PFSK-1 (cell line): ENCODE measurements around the gene SLC16A7.

Experiments used
- FOXP2 ChIP-seq: optimal IDR thresholded peaks from 2 replicates; pipeline ENCODE3; 2011; ENCODE audit warnings: borderline replicate concordance, control low read depth, inconsistent platforms; ENCODE audit not compliant: insufficient read depth; ENCODE audit errors: extremely low read length, extremely low read depth
- POLR2AphosphoS5 ChIP-seq: IDR thresholded peaks from 2 replicates; pipeline ENCODE4 v1.6.1; 2012; ENCODE audit warnings: low read depth, mild to moderate bottlenecking, control low read depth, low read length, moderate library complexity
- SIN3A ChIP-seq: IDR thresholded peaks from 2 replicates; pipeline ENCODE4 v1.6.1; 2012; ENCODE audit warnings: mild to moderate bottlenecking, low read length, moderate library complexity, borderline replicate concordance; ENCODE audit not compliant: insufficient read depth
- TAF1 ChIP-seq: IDR thresholded peaks from 2 replicates; pipeline ENCODE4 v1.6.1; 2012; ENCODE audit warnings: low read length, control low read depth, borderline replicate concordance; ENCODE audit not compliant: insufficient read depth
- TF ChIP-seq, protein P1 (sequence below), 2 experiments: IDR thresholded peaks; 2 replicates each; pipeline versions ENCODE4 v1.6.1 to v1.8.0; 2011 to 2012; ENCODE audit warnings: low read depth in 2 of 2, low read length in 2 of 2, control low read depth in 1 of 2, inconsistent platforms in 1 of 2, mild to moderate bottlenecking in 1 of 2, moderate library complexity in 1 of 2; ENCODE audit not compliant: insufficient read depth in 1 of 2

GRCh38 chr12:59651229-59651920 is 55.5 kb downstream of the SLC16A7 start:
- TF ChIP-seq, protein P1, sequence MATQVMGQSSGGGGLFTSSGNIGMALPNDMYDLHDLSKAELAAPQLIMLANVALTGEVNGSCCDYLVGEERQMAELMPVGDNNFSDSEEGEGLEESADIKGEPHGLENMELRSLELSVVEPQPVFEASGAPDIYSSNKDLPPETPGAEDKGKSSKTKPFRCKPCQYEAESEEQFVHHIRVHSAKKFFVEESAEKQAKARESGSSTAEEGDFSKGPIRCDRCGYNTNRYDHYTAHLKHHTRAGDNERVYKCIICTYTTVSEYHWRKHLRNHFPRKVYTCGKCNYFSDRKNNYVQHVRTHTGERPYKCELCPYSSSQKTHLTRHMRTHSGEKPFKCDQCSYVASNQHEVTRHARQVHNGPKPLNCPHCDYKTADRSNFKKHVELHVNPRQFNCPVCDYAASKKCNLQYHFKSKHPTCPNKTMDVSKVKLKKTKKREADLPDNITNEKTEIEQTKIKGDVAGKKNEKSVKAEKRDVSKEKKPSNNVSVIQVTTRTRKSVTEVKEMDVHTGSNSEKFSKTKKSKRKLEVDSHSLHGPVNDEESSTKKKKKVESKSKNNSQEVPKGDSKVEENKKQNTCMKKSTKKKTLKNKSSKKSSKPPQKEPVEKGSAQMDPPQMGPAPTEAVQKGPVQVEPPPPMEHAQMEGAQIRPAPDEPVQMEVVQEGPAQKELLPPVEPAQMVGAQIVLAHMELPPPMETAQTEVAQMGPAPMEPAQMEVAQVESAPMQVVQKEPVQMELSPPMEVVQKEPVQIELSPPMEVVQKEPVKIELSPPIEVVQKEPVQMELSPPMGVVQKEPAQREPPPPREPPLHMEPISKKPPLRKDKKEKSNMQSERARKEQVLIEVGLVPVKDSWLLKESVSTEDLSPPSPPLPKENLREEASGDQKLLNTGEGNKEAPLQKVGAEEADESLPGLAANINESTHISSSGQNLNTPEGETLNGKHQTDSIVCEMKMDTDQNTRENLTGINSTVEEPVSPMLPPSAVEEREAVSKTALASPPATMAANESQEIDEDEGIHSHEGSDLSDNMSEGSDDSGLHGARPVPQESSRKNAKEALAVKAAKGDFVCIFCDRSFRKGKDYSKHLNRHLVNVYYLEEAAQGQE (IDR thresholded peaks at IDR 0.05; ENCODE audit: insufficient read depth in 1 of 2, low read depth in 2 of 2, low read length in 2 of 2) = no peak
- TF ChIP-seq TAF1 (no peak), POLR2AphosphoS5 (no peak), SIN3A (no peak), FOXP2 (no peak)
